KMS-11 (cell line): ENCODE data around the gene ZNF608.

ENCODE experiments used
- H2AFZ ChIP-seq: fragments of 200-600 bp; sonication (generic); 2 replicates; pipeline ENCODE4 v1.6.1; 2016; ENCODE audit warnings: antibody characterized with exemption, mixed run types, low read depth
- H3K27ac ChIP-seq: fragments of 200-600 bp; sonication (generic); 2 replicates; pipeline ENCODE4 v1.6.1; 2016; ENCODE audit warnings: mild to moderate bottlenecking, mixed run types
- H3K27me3 ChIP-seq: fragments of 200-600 bp; sonication (generic); 2 replicates; pipeline ENCODE4 v1.6.1; 2017; ENCODE audit warnings: mild to moderate bottlenecking, low read depth, mixed run types, moderate library complexity; ENCODE audit not compliant: insufficient read depth
- H3K36me3 ChIP-seq: fragments of 200-600 bp; sonication (generic); 2 replicates; pipeline ENCODE4 v1.6.1; 2017; ENCODE audit warnings: mild to moderate bottlenecking, mixed run types; ENCODE audit not compliant: insufficient read depth
- H3K4me1 ChIP-seq: fragments of 200-600 bp; sonication (generic); 2 replicates; pipeline ENCODE4 v1.6.1; 2016; ENCODE audit warnings: mild to moderate bottlenecking, low read depth, mixed run types; ENCODE audit not compliant: poor library complexity, severe bottlenecking
- H3K4me2 ChIP-seq: fragments of 200-600 bp; sonication (generic); 2 replicates; pipeline ENCODE4 v1.7.0; 2016; ENCODE audit warnings: mild to moderate bottlenecking, mixed run types
- H3K4me3 ChIP-seq: fragments of 200-600 bp; sonication (generic); IDR thresholded peaks from 2 replicates; pipeline ENCODE4 v1.6.1; 2017; ENCODE audit warnings: low read depth, low read length, mixed read lengths; ENCODE audit not compliant: insufficient read depth
- H3K79me2 ChIP-seq: fragments of 200-600 bp; sonication (generic); 2 replicates; pipeline ENCODE4 v1.6.1; 2016; ENCODE audit warnings: low read depth, mixed run types; ENCODE audit not compliant: insufficient read depth
- H3K9ac ChIP-seq: fragments of 200-600 bp; sonication (generic); 2 replicates; pipeline ENCODE4 v1.6.1; 2016; ENCODE audit warnings: mild to moderate bottlenecking, mixed run types
- H4K20me1 ChIP-seq: fragments of 200-600 bp; sonication (generic); 2 replicates; pipeline ENCODE4 v1.6.1; 2016; ENCODE audit warnings: mild to moderate bottlenecking, mixed run types; ENCODE audit not compliant: insufficient read depth
- CTCF ChIP-seq: fragments of 200-600 bp; sonication (generic); conservative IDR thresholded peaks from 2 replicates; pipeline ENCODE4 v1.6.1; 2017; ENCODE audit warnings: low read depth, mild to moderate bottlenecking, antibody characterized with exemption, low read length, moderate library complexity, mixed read lengths

Gene ZNF608

GRCh38 chr5:124742983-124743601 is 3.3 kb downstream of the ZNF608 start:
- no peaks in the 10 kb centered on the region for H3K79me2 ChIP-seq
- no peak overlapping the region for H3K4me3 ChIP-seq
- H4K20me1 ChIP-seq = no peaks in the 10 kb centered on the region
- no peak overlapping the region for H2AFZ ChIP-seq
- no peak overlapping the region for H3K4me2 ChIP-seq
- H3K9ac ChIP-seq = no peak overlapping the region
- H3K27ac ChIP-seq = no peak overlapping the region
- H3K36me3 ChIP-seq = no peaks in the 10 kb centered on the region
- peaks cover 3% of the 10 kb centered on the region for H3K4me1 ChIP-seq
- no peaks in the 10 kb centered on the region for H3K27me3 ChIP-seq
- no peak for TF ChIP-seq CTCF

GRCh38 chr5:124742521-124742920 is 3.9 kb downstream of the ZNF608 start:
- H3K4me2 ChIP-seq = no peak overlapping the region

GRCh38 chr5:124741711-124742496 is 4.5 kb downstream of the ZNF608 start:
- TF ChIP-seq CTCF = no peak
- H3K4me2 ChIP-seq = no peak overlapping the region
- H3K27me3 ChIP-seq = no peaks in the 10 kb centered on the region
- H4K20me1 ChIP-seq = no peaks in the 10 kb centered on the region
- H3K79me2 ChIP-seq = no peaks in the 10 kb centered on the region
- no peak overlapping the region for H3K27ac ChIP-seq
- no peak overlapping the region for H3K4me3 ChIP-seq
- no peaks in the 10 kb centered on the region for H3K36me3 ChIP-seq
- no peak overlapping the region for H2AFZ ChIP-seq
- H3K9ac ChIP-seq = no peak overlapping the region
- H3K4me1 ChIP-seq = peaks cover 3% of the 10 kb centered on the region

More at GRCh38 chr5:124742521-124742920, 3.9 kb downstream of the ZNF608 start:
- no peaks in the 10 kb centered on the region for H3K79me2 ChIP-seq
- H4K20me1 ChIP-seq = no peaks in the 10 kb centered on the region
- H3K4me3 ChIP-seq = no peak overlapping the region
- peaks cover 3% of the 10 kb centered on the region for H3K4me1 ChIP-seq
- TF ChIP-seq CTCF = no peak
- H2AFZ ChIP-seq = no peak overlapping the region
- H3K27me3 ChIP-seq = no peaks in the 10 kb centered on the region
- no peaks in the 10 kb centered on the region for H3K36me3 ChIP-seq
- H3K9ac ChIP-seq = no peak overlapping the region
- H3K27ac ChIP-seq = no peak overlapping the region

- no peak overlapping the region for H2AFZ ChIP-seq
- H3K4me2 ChIP-seq = no peak overlapping the region
- H3K27ac ChIP-seq = no peak overlapping the region
- no peaks in the 10 kb centered on the region for H3K4me1 ChIP-seq
- no peak for TF ChIP-seq CTCF
- no peaks in the 10 kb centered on the region for H3K27me3 ChIP-seq
- H3K9ac ChIP-seq = no peak overlapping the region
- no peaks in the 10 kb centered on the region for H3K36me3 ChIP-seq
- no peaks in the 10 kb centered on the region for H3K79me2 ChIP-seq
- no peaks in the 10 kb centered on the region for H4K20me1 ChIP-seq
- no peak overlapping the region for H3K4me3 ChIP-seq
Measured at GRCh38 chr5:124740991-124741583, 5.4 kb downstream of the ZNF608 start.
